Fibroblast of skin of right quadriceps (primary cell): ENCODE results near the gene PXDC1.

Source experiments
- DNase-seq: peaks from one replicate; pipeline ENCODE4 v3.0.0-alpha.2; 2013

Gene PXDC1

DNA sequence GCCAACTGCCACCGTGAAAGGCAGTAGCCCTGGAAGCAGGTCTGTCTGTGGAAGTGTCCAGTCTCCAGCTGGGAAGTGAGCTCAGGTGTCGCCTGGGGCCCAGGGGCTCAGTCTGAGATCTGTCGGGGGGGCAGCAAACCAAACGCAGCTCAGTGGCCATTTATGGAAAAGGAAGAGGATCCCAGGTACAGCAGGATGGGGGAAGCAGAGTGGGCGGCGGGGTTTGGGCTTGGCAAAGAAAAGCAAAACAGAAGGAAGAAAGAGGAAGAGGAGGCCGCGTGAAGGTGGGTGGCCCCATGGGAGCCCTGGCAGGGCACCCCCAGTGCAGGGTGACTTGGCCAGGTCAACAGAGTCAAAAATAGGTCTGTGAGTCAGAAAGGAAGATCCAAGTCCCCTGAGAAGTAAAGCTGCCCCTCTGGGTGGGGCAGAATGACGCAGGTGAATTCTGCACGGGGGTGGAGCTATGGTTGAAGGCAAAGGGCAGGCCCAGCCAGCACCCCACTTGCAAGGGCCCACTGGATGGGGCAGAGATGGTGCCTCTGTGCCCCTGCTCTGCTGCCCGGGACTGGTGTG, 5.3 kb downstream of the PXDC1 start:
- no peak for DNase-seq

DNA sequence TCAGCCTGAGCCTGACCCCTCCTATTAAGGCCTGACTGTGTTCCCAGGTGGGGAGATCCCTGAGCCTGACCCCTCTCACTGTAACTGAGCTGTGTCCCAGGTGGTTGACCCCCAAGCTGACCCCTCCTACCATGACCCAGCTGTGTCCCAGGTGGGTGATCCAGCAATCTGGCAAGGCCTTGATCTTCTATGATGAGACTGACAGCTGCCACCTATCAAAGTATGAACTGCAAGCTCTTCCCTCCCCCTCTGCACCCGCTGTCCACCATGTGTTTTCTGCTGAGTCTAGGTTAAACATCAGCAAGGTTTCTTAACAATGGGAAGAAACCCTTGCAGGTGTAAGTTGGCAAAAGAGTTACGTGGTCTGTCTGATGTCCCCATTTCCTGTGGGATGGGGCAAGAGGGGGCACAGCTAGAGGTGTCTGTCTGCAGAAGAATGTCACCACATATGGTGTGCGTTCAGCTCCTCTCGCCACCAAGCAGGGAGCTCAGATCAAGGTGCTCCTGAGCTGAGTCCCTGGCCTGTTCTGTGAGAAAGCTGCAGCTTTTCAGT, 5.9 kb downstream of the PXDC1 start:
- DNase-seq, result no peak

DNA sequence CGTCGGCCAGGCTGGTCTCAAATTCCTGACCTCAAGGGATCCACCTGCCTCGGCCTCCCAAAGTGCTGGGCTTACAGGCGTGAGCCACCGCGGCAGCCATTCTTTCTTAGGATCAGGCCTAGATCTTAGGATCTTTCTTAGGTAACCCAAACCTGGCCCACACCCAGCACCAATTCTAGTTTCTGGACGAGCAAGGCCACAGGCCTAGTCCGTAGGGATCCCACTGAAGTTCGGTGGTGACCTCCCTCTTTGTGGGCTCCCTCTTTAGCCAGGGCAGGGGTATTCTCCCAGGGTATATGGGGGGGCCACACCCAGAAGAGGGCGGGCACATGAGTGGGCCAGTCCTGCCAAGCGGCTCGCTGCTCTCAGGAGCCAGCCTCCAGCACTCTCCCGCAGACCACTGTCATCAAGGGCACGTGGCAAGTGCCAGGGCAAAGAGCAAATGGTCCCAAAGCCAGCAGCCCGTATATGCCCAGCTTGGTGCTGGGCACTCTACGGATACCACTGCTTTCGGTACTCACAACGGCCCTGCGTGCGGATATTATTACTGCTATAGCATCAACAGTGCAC, 6.5 kb downstream of the PXDC1 start:
- no peak for DNase-seq

DNA sequence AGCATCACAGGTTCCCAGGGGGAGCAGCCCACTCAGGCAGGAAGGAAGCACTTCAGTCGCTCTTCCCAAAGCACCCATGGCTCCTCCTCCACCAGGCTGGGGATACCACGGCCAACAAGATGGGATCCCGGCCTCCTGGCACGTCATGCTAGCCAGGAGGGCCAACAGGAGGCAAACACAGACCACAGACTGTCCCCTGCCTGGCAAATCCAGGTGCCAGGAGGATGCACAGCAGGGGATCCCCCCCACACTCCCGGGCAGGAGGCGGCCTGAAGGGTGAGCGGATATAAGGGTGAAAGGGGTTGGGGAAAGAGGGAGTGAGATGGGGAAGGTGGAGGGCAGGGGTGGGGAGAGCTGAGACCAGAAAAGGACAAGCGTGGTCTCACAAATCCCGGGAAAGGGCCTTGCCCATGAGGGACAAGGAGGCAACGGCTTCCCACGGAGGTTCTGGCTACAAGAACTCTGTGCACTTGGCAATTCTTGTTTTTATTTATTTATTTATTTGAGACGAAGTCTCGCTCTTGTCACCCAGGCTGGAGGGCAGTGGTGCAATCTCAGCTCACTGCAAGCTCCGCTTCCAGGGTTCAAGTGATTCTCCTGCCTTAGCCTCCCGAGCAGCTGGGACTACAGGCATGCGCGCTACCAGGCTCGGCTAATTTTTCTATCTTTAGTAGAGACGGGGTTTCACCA, 7.2 kb downstream of the PXDC1 start:
- DNase-seq, result no peak

DNA sequence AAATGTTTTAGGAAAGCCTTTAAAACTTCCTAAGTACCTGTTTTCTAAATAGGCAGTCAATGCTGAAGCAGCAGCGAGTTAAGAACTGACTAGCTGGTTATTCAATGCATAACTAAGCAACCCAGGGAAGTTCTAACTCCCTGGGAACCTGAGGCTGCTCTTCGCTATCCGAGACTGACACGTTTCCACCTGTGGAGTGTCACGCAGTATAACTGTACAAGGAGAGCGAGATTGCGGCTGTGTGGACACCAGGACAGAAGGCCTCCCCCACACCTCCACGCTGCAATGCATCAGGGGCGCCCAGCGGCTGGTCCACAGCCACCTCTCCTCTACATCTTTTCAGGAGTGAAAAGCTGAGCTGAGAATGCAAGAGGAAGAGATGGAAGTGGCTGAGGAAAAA, 8.0 kb downstream of the PXDC1 start:
- no peak for DNase-seq

DNA sequence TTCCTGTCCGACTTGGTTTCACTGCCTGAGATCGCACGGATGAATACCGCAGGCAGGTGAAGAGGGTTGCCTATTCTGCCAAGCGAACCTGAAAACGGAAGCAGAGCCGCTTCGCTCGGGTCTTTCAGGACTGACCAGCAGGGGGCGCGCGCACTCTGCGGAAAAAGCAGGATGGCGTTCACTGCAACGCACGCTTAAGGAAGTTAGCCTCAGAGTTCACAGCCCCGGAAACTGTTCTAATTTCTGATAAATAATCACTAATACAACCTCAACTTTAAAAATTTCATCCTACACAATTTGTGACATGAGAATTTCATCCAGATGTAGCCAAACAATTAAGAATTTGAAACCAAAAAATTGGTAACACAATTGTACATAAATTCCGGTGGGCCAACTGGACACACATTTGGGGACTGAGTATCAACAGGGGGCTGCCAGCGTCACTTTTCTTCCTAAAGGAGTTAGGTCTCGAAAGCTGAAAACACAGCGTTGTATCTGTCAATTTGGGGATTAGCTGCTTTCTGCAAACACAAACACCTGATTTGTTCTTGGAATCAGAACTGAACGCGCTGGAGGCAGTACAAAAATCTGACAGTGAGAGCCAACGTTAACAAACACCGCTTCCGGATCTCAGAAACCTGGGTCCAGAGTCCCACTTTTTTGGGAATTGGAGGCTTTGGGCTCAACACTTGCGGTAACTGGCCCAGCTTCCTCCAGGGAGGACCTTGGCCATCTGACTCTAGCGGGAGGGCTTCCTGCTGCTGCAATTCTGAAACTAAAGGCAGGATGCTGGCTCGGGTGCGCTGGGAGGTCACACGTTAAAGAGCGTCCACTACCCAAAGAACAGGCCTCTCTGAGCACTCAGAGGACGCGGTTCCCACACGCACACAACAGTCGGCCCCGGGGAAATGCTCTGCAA, 8.8 kb downstream of the PXDC1 start:
- peak; percentile 64 for DNase-seq

DNA sequence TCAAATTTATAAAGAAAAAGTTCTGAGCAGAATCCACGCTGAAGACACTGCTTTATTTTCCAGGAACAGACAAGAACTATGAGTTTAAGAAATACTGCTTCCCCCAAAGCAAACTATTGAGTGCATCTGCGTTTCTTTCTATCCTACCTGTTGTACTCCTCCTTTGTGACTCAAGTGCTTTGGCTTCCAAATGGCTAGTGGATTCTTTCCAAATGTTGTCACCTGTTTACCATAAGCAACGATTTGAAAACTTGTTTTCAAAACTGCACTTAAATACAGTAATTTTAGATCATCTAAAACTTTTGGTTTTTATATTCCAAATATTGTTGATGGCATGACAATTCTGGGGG, 9.5 kb downstream of the PXDC1 start:
- no peak for DNase-seq

DNA sequence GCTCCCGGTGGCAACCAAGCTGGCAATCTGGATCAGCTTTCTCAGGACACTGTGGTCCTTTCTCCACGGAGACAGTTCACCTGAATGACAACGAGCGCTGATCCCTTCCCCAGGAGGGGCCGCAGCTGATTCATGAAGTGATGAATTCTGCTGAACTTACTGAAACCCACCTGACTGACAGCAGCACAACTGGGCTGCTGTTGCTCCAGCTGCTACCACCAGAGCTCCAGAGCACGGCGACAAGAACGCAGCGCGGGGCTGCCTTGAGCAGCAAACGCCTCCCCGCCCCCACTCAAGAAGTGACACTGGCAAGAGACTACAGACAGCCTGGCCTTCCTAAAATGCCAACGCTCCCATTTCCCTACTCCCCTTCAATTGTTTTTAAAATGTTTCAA, 10.0 kb downstream of the PXDC1 start:
- DNase-seq, result no peak

DNA sequence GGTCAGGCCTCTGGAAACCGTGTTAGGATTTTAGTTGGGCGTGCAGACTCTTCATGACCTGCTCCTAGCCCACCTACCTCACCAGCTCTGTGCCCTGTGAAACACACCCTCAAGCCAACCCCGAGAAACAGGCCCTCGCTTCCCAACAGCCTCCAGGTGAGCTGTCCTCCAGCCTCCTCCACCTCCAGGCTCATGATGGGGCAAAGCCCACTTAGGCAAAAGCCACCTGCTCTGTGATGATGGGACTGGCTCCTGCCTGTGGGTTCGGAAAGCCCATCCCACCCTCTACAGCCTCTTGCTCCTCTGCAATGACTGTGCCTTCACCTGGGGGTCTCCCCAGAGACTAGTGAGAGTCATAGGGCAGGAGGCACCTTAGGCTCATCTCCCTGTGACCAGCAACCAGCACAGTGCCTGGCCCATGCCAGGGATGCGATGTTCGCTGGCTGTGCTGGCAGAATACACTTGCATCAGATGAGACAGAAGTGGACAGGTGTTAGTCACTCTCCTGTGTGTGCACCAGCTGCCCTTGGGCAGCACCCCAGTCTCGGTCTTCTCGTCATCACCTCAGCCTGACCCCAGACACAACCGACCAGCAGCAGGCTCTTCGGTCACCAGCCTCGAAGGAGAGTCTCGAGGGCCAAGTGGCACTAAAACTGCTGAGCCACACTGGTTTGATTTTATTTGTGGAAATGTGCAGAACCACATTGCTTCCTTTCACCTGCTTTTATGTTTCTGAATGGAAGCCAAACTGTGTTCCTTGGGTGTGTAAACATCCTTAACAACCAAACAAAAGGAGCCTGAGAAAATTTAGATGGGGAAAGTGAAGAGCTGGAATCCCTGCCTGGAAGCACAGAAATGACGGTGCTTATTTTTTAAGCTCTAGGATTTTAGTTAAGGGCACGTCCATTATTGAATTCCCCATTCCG, 10.7 kb downstream of the PXDC1 start:
- DNase-seq, result no peak

DNA sequence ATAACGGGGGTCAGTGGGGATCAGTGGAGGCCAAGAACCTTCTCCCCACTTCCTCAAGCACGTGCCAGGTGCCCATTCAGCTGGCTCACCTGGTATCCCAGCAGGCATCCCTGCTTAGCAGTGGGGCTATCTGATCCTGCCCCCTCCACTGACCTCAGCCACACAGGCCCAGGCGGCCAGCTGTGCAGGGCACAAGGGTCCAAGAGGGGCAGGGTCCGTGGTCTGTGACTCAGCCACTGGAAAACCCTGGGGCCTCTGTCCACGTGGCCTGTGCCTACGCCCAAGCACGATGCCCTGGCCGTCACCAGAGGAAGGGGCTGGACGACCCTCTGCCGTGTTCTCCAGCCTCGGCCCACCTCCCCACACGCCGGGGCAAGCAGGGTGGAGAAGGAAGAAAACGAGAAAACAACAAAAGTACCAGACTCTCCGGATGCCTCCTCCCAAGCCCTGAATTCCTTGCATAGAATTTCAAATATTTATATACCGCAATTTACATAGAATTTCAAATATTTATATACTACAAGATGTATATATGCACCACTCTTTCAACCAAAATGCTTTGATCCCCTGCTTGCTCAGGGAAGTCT, 12.1 kb downstream of the PXDC1 start:
- no peak for DNase-seq

DNA sequence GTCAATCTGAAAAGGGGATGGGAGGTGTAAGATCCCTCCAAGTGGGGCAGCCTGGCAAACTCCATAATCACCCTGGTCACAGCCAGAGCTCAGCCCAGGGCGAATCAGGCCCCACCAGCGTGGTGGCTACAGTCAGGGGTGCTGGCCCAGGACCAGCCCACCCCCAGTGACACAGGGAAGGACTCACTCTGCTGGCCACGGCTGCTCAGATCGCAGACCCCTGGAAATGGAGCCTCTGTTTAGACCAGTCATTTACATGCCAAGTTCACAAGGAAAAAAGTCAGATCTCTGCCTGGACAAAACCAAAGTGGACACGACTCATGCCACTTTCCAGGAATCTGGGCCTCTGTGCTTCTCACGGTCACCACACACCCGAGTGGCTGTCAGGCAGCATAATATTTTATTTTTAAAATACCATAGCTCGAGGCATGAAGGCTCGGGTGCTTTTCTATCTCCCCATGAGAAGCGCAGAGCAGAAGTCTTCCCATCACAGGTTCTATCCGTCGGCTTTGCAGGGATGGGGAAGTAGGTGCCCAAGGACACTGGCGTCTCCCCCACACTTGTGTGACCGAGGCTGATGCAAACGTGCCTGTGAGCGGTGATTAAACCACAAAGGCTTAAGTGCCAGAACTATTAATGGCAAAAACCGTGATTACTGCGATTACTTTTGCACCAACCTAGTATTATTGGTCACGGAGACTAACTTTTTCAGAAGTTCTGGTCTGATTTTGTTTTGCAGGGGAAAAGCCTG, 13.0 kb downstream of the PXDC1 start:
- DNase-seq, result no peak

DNA sequence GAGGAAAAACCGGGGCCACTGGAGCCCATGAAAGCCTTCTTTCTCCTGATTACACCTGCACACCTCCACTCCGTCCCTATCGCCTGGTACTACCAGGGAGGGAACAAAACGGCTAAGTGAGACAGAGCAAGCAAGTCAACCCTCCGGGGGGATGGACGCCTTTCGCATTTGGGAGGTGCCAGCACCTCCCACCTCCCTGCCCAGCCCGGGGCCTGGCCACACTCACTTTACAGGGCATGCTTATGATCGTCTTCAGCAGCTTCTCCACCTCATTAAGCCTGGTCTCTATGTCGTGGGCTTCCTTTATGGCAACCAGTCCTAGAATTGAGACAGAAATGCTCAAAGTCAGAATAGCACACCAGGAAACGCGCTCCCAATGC, 13.7 kb downstream of the PXDC1 start:
- DNase-seq, result no peak

DNA sequence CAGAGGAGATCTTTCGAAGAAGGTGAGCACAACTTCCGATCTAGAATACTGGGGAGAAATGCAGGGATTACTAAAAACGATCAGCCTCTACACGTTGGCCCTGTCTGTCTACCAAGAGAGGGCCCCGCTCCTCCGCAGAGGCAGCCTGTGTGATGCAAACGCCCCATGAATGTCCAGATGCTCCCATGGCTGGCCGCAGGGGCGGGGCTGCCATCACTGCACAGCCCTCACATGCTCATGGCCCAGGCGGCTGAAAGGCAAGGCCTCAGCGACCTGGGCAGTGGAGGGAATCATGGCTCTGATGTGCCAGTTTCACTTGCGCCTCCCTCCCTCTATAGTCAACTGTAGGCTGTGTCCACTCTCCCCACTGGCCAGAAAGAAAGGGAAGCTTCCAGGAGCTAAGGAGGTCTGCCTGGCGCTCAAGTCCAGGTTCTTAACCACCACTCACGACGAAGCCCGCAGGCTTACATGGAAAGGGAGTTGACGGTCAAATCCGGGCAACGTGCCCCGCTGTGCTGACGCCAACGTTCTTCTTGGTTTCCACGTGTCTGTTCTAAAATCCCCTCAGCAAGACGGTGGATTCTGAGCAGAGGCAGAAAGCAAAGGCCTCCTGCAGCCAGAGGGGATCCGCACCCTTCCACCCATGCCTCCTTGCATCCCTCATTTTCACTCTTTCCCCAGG, 14.2 kb downstream of the PXDC1 start:
- no peak for DNase-seq

DNA sequence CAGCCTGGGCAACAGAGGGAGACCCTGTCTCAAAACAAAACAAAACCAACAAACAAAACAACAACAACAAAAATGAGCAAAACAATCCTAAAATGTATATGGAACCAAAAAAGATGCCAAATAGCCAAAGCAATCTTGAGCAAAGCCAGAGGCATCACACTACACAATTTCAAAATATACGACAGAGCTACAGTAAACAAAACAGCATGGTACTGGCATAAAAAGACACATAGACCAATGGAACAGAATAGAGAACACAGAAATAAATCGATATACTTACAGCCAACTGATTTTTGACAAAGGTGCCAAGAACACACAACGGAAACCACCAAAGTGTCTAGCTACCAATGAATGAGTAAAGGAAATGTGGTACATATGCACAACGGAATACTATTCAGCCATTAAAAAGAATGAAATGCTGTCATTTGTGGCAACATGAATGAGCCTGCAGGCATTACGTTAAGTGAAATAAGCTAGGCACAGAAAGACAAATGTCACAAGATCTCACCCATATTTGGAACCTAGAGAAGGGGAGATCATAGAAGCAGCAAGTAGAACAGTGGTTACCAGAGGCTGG, 16.4 kb downstream of the PXDC1 start:
- DNase-seq, result no peak

DNA sequence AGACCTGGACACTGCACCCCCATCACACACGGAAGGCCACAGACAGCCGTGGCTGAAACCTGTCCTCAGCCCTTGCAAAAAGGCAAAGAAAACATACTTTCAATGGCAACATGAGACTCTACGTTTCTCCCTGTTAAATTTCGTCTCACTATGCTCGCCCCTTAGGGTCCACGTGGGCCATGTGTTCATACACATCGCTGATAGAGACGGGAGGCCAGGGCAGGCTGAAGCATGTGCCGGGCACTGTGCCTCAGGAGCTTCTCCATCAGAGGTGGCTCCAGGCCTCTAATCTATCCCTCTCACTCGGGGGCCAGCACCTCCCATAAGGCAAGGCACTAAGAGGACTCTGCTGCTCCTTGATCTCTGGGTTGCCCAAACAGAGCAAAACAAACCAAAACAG, 17.5 kb downstream of the PXDC1 start:
- DNase-seq, result no peak

DNA sequence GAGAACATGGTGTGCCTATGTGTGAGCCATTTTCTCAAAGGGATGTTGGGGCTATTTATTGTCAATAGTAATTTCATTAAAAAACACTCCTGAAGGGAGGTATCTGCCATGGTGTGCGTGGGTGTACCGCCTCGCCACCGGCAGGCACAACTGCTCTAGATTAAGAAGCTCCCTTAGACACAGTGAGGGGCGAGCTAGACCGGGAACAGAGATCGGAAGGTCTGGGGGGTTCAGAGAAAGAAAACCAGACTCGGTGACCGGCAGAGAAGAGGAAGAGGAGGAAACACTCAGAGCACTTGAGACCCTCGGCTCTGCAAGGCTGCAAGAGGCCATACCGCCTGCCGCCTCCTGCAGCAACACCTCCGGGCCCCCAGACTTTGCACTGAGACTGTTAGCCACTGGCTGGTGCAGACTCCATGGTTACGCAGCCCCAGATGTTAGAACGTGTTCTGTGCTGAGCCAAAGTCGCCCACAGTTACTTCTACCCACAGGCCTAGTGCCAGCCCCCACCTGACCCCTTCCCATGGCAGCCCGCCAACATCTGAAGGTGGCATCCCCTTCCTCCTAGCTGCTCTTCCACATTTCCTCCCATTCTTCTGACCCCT, 18.1 kb downstream of the PXDC1 start:
- no peak for DNase-seq

DNA sequence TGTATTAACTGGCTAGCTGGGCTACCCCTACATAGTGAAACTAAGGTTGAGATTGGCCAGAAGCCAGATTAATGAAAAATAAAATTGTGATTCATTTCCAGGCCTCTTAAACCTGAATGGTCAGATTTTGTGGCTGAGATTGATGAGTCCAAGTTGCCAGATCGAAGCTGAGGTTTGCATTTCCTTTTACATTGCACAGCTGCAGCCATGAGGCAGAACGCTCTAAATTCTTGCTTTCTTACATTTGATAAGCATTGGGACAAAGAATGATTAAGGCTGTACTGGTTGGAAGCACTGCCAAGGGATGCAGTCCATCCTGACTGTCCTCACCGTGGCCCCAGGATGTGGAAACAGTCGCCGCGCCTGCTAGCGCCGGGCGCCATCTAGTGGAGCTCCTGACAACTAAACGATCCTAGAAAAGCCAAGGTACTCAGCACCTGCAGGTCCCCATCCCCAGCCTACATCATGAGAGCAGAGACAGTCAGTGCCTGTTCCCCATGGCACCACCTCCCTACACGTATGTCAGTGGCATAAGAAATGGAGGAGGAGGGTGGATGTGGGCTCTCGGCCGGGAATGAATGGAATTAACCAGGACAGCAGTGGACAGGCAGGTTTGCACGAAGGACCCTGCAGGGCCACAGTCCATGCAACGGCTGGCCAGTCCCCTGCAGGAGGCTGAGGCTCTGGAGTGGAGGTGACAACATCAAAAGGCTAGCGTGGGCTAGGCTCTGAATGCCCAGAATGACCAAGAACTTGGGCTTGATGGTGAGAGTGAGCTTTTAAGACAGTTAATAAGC, 19.0 kb downstream of the PXDC1 start:
- peak; percentile 74 for DNase-seq

DNA sequence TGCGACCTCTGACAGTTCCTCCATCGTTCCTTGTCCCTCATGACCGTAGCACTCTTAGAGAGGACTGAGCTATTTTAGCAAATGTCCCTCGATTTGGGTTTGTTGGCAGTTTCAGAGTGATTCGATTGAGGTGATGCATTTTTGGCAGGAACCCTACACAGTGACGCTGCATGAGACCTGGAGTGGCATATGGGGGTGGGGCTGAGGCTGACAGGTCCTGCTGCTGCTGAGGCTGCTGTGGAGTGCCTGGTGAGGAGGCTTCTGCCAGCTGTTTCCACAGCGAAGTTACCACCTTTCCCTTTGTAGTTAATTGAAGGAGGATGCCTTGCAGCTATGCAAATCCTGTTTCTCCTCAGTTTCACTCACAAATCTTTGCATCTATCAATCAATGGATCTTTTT, 19.8 kb downstream of the PXDC1 start:
- DNase-seq, result no peak
